Suprapubic skin (tissue), 4 donors: ENCODE data around the gene ITPK1.

ENCODE experiments used
- EP300 ChIP-seq: sonication (generic); formaldehyde crosslinking; IDR thresholded peaks from one replicate; pipeline ENCODE4 v1.6.1; 2017; ENCODE audit warnings: antibody characterized with exemption
- POLR2A ChIP-seq, 2 donors: fragments of 450-650 bp; IDR thresholded peaks; one replicate each; pipeline ENCODE4 v1.6.1; 2017; ENCODE audit warnings: antibody characterized with exemption in 2 of 2, mild to moderate bottlenecking in 2 of 2, moderate library complexity in 2 of 2
- POLR2AphosphoS5 ChIP-seq, 3 donors: sonication (generic); formaldehyde crosslinking; IDR thresholded peaks; one replicate each; pipeline ENCODE4 v1.6.1; 2017; ENCODE audit warnings: antibody characterized with exemption in 3 of 3
- TF ChIP-seq, protein P1 (sequence below), 2 donors: fragments of 200-600 bp in 1 of 2; fragments of 450-650 bp in 1 of 2; sonication (generic) in 1 of 2; IDR thresholded peaks; one replicate each; pipeline ENCODE4 v1.5.1; 2016 to 2019; ENCODE audit warnings: antibody characterized with exemption in 2 of 2, mild to moderate bottlenecking in 1 of 2, moderate library complexity in 1 of 2

DNA sequence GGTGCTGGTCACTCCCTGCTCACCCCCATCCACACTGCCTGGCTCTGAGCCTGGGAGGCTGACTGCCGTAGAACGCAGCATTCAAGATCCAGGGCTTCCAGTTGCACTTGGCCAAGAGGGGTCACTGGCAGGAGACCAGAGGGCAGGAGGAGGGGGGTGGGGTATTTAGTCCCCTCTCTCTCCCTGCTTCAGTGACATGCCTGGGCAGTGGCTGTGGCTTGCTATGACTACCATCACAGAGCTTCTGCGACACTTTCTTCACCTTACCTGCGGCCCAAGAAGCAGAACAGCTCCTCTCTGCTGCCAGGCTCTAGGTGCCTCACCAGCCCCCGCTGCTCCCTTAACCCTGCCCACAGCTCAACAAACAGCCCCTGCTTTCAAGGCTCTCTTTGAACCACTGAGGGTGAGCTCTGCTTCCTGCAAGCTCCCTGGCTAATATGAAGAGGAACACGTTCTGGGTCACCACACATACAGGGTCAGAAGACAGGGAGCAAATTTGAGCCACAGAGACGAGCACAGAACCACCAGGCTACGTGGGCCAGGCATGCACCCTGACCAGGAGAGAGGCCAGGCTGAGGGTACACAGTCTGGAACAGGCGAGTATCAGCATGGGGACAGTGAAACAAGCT lies 55.7 kb downstream of the ITPK1 start:
- TF ChIP-seq, protein P1, sequence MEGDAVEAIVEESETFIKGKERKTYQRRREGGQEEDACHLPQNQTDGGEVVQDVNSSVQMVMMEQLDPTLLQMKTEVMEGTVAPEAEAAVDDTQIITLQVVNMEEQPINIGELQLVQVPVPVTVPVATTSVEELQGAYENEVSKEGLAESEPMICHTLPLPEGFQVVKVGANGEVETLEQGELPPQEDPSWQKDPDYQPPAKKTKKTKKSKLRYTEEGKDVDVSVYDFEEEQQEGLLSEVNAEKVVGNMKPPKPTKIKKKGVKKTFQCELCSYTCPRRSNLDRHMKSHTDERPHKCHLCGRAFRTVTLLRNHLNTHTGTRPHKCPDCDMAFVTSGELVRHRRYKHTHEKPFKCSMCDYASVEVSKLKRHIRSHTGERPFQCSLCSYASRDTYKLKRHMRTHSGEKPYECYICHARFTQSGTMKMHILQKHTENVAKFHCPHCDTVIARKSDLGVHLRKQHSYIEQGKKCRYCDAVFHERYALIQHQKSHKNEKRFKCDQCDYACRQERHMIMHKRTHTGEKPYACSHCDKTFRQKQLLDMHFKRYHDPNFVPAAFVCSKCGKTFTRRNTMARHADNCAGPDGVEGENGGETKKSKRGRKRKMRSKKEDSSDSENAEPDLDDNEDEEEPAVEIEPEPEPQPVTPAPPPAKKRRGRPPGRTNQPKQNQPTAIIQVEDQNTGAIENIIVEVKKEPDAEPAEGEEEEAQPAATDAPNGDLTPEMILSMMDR (IDR thresholded peaks at IDR 0.05): no peak
- TF ChIP-seq POLR2A (IDR thresholded peaks at IDR 0.05) (no peak), EP300 (no peak), POLR2AphosphoS5 (IDR thresholded peaks at IDR 0.05) (no peak)
